GM12878 (cell line): ENCODE data around the gene HIF3A. TPM values are rescaled to one million over a fixed set of nuclear protein-coding genes. Genes with fewer than 3 reads are reported as not detected.

Source experiments
- ZNF592 ChIP-seq: fragments of 450-650 bp; IDR thresholded peaks from 2 replicates; pipeline ENCODE4 v1.6.1; 2017; ENCODE audit warnings: mild to moderate bottlenecking, moderate library complexity
- polyA plus RNA-seq, 11 experiments: library from polyadenylated mRNA; depleted of rRNA in 4 of 11; unstranded in 6 of 11; stranded (reverse) in 5 of 11; fragments of >200 nt; fragmentation: Nextera tagmentation in 4 of 11; fragmentation: Illumina TruSeq in 1 of 11; extraction: Ambion mirVana in 4 of 11; extraction: Trizol in 1 of 11; gene quantifications; 1 replicate in 1 of 11; 2 replicates in 10 of 11; pipeline versions ENCODE4 v1.2.1 to v1.2.3, GENCODE V29; 2011 to 2016; ENCODE audit warnings: inconsistent platforms in 2 of 11, missing spikeins in 2 of 11, low read depth in 1 of 11
- small RNA-seq: library from RNA; depleted of rRNA; stranded (forward); fragments of <200 nt; gene quantifications from one replicate; pipeline ENCODE3, GENCODE V24; 2014
- total RNA-seq, 4 experiments: library from RNA; depleted of rRNA in 3 of 4; stranded (reverse); fragments of >200 nt in 3 of 4; fragmentation: Illumina TruSeq in 1 of 4; extraction: Trizol in 1 of 4; gene quantifications; 2 replicates each; pipeline versions ENCODE4 v1.2.1 to v1.2.3, GENCODE V29; 2013 to 2021

The HIF3A gene
- total and polyA plus RNA-seq, 10 of the 15 experiments (the other 5 are each of a cell fraction or from before 2014, with no cell fraction given): 0.03 to 0.20 (median 0.06) TPM; not detected in 5

- TF ChIP-seq ZNF592: no peak
Observed at GRCh38 chr19:46392837-46393236, 96.0 kb downstream of the HIF3A start (continued).

Small RNA genes lying within 50 kb of the gene (small RNA-seq; reads per million reads assigned to genes)
- not detected for gene RNU6-924P

Other genes with a start within 250 kb of the HIF3A start
Only the 7 nearest of the 8 such genes appear.
- gene IGFL3, start 172.4 kb upstream of the HIF3A start, total RNA-seq (2014; rRNA removed): not detected in 2 replicates
- gene IGFL3, start 172.4 kb upstream of the HIF3A start, total RNA-seq (2014; rRNA removed; fragmentation: Illumina TruSeq; extraction: Trizol): not detected in 2 replicates
- gene IGFL3, start 172.4 kb upstream of the HIF3A start, total RNA-seq (2021): not detected in 2 replicates
- not detected in 2 replicates for gene IGFL3, start 172.4 kb upstream of the HIF3A start, polyA plus RNA-seq (2011; rRNA removed)
- gene IGFL3, start 172.4 kb upstream of the HIF3A start, polyA plus RNA-seq (2014; fragmentation: Illumina TruSeq; extraction: Trizol): not detected in 2 replicates
- not detected for gene IGFL3, start 172.4 kb upstream of the HIF3A start, polyA plus RNA-seq (2014; fragmentation: Nextera tagmentation; extraction: Ambion mirVana)
- not detected in 2 replicates for gene IGFL3, start 172.4 kb upstream of the HIF3A start, polyA plus RNA-seq (2014; rRNA removed)
- gene IGFL3, start 172.4 kb upstream of the HIF3A start, polyA plus RNA-seq (2016; fragmentation: Nextera tagmentation; extraction: Ambion mirVana): not detected
- gene IGFL2, start 148.8 kb upstream of the HIF3A start, total RNA-seq (2014; rRNA removed): not detected in 2 replicates
- gene IGFL2, start 148.8 kb upstream of the HIF3A start, total RNA-seq (2014; rRNA removed; fragmentation: Illumina TruSeq; extraction: Trizol): not detected in 2 replicates
- not detected in 2 replicates for gene IGFL2, start 148.8 kb upstream of the HIF3A start, total RNA-seq (2021)
- gene IGFL2, start 148.8 kb upstream of the HIF3A start, polyA plus RNA-seq (2011; rRNA removed): 0.19 and 0.37 TPM in 2 replicates
- not detected in 2 replicates for gene IGFL2, start 148.8 kb upstream of the HIF3A start, polyA plus RNA-seq (2014; fragmentation: Illumina TruSeq; extraction: Trizol)
- not detected for gene IGFL2, start 148.8 kb upstream of the HIF3A start, polyA plus RNA-seq (2014; fragmentation: Nextera tagmentation; extraction: Ambion mirVana)
- not detected in 2 replicates for gene IGFL2, start 148.8 kb upstream of the HIF3A start, polyA plus RNA-seq (2014; rRNA removed)
- not detected for gene IGFL2, start 148.8 kb upstream of the HIF3A start, polyA plus RNA-seq (2016; fragmentation: Nextera tagmentation; extraction: Ambion mirVana)
- not detected in 2 replicates for gene IGFL1, start 67.3 kb upstream of the HIF3A start, total RNA-seq (2014; rRNA removed)
- not detected in 2 replicates for gene IGFL1, start 67.3 kb upstream of the HIF3A start, total RNA-seq (2014; rRNA removed; fragmentation: Illumina TruSeq; extraction: Trizol)
- not detected in 2 replicates for gene IGFL1, start 67.3 kb upstream of the HIF3A start, total RNA-seq (2021)
- not detected in 2 replicates for gene IGFL1, start 67.3 kb upstream of the HIF3A start, polyA plus RNA-seq (2011; rRNA removed)
- gene IGFL1, start 67.3 kb upstream of the HIF3A start, polyA plus RNA-seq (2014; fragmentation: Illumina TruSeq; extraction: Trizol): not detected in 2 replicates
- not detected for gene IGFL1, start 67.3 kb upstream of the HIF3A start, polyA plus RNA-seq (2014; fragmentation: Nextera tagmentation; extraction: Ambion mirVana)
- gene IGFL1, start 67.3 kb upstream of the HIF3A start, polyA plus RNA-seq (2014; rRNA removed): not detected in 2 replicates
- not detected for gene IGFL1, start 67.3 kb upstream of the HIF3A start, polyA plus RNA-seq (2016; fragmentation: Nextera tagmentation; extraction: Ambion mirVana)
- 104 and 111 TPM in 2 replicates for gene PPP5C, start 50.0 kb downstream of the HIF3A start, total RNA-seq (2014; rRNA removed)
- gene PPP5C, start 50.0 kb downstream of the HIF3A start, total RNA-seq (2014; rRNA removed; fragmentation: Illumina TruSeq; extraction: Trizol): 68.9 and 79.8 TPM in 2 replicates
- 80.1 and 96.3 TPM in 2 replicates for gene PPP5C, start 50.0 kb downstream of the HIF3A start, total RNA-seq (2021)
- 98.9 and 154 TPM in 2 replicates for gene PPP5C, start 50.0 kb downstream of the HIF3A start, polyA plus RNA-seq (2011; rRNA removed)
- 136 and 162 TPM in 2 replicates for gene PPP5C, start 50.0 kb downstream of the HIF3A start, polyA plus RNA-seq (2014; fragmentation: Illumina TruSeq; extraction: Trizol)
- gene PPP5C, start 50.0 kb downstream of the HIF3A start, polyA plus RNA-seq (2014; fragmentation: Nextera tagmentation; extraction: Ambion mirVana): 1 to 10 TPM; 1.1 to 2.0 TPM
- gene PPP5C, start 50.0 kb downstream of the HIF3A start, polyA plus RNA-seq (2014; rRNA removed): 125 and 138 TPM in 2 replicates
- 10 to 100 TPM; 80.1 to 92.7 TPM for gene PPP5C, start 50.0 kb downstream of the HIF3A start, polyA plus RNA-seq (2016; fragmentation: Nextera tagmentation; extraction: Ambion mirVana)
- gene CCDC8, start 116.5 kb downstream of the HIF3A start, total RNA-seq (2014; rRNA removed): under 0.01 and 0.05 TPM in 2 replicates
- not detected in 2 replicates for gene CCDC8, start 116.5 kb downstream of the HIF3A start, total RNA-seq (2014; rRNA removed; fragmentation: Illumina TruSeq; extraction: Trizol)
- gene CCDC8, start 116.5 kb downstream of the HIF3A start, total RNA-seq (2021): 0.15 and 0.16 TPM in 2 replicates
- gene CCDC8, start 116.5 kb downstream of the HIF3A start, polyA plus RNA-seq (2011; rRNA removed): not detected in 2 replicates
- 0.04 TPM in 1 of 2 replicates, not detected in the other for gene CCDC8, start 116.5 kb downstream of the HIF3A start, polyA plus RNA-seq (2014; fragmentation: Illumina TruSeq; extraction: Trizol)
- not detected for gene CCDC8, start 116.5 kb downstream of the HIF3A start, polyA plus RNA-seq (2014; fragmentation: Nextera tagmentation; extraction: Ambion mirVana)
- 0.05 and 0.09 TPM in 2 replicates for gene CCDC8, start 116.5 kb downstream of the HIF3A start, polyA plus RNA-seq (2014; rRNA removed)
- under 1 TPM in 1 of 2 experiments, not detected in 1; 0.12 TPM for gene CCDC8, start 116.5 kb downstream of the HIF3A start, polyA plus RNA-seq (2016; fragmentation: Nextera tagmentation; extraction: Ambion mirVana)
- not detected in 2 replicates for gene PNMA8C, start 131.9 kb downstream of the HIF3A start, total RNA-seq (2014; rRNA removed)
- gene PNMA8C, start 131.9 kb downstream of the HIF3A start, total RNA-seq (2014; rRNA removed; fragmentation: Illumina TruSeq; extraction: Trizol): not detected in 2 replicates
- gene PNMA8C, start 131.9 kb downstream of the HIF3A start, total RNA-seq (2021): not detected in 2 replicates
- gene PNMA8C, start 131.9 kb downstream of the HIF3A start, polyA plus RNA-seq (2011; rRNA removed): not detected in 2 replicates
- not detected in 2 replicates for gene PNMA8C, start 131.9 kb downstream of the HIF3A start, polyA plus RNA-seq (2014; fragmentation: Illumina TruSeq; extraction: Trizol)
- gene PNMA8C, start 131.9 kb downstream of the HIF3A start, polyA plus RNA-seq (2014; fragmentation: Nextera tagmentation; extraction: Ambion mirVana): not detected
- not detected in 2 replicates for gene PNMA8C, start 131.9 kb downstream of the HIF3A start, polyA plus RNA-seq (2014; rRNA removed)
- gene PNMA8C, start 131.9 kb downstream of the HIF3A start, polyA plus RNA-seq (2016; fragmentation: Nextera tagmentation; extraction: Ambion mirVana): not detected
- gene PNMA8A, start 174.5 kb downstream of the HIF3A start, total RNA-seq (2014; rRNA removed): 0.28 and 0.98 TPM in 2 replicates
- 0.22 and 0.23 TPM in 2 replicates for gene PNMA8A, start 174.5 kb downstream of the HIF3A start, total RNA-seq (2014; rRNA removed; fragmentation: Illumina TruSeq; extraction: Trizol)
- gene PNMA8A, start 174.5 kb downstream of the HIF3A start, total RNA-seq (2021): 0.26 and 0.88 TPM in 2 replicates
- gene PNMA8A, start 174.5 kb downstream of the HIF3A start, polyA plus RNA-seq (2011; rRNA removed): 0.15 and 0.17 TPM in 2 replicates
- 0.08 and 0.18 TPM in 2 replicates for gene PNMA8A, start 174.5 kb downstream of the HIF3A start, polyA plus RNA-seq (2014; fragmentation: Illumina TruSeq; extraction: Trizol)
- under 1 TPM; 0.02 to 0.05 TPM for gene PNMA8A, start 174.5 kb downstream of the HIF3A start, polyA plus RNA-seq (2014; fragmentation: Nextera tagmentation; extraction: Ambion mirVana)
- gene PNMA8A, start 174.5 kb downstream of the HIF3A start, polyA plus RNA-seq (2014; rRNA removed): 0.05 and 0.19 TPM in 2 replicates
- under 1 TPM; 0.10 to 0.15 TPM for gene PNMA8A, start 174.5 kb downstream of the HIF3A start, polyA plus RNA-seq (2016; fragmentation: Nextera tagmentation; extraction: Ambion mirVana)